Duodenal mucosa (tissue), 2 donors: ENCODE results near the gene EP400.
A peak's percentile ranks its signal among the peaks of the same experiment; 100 is the strongest.

Source experiments
- H3K27ac ChIP-seq: one replicate; pipeline ENCODE4 v1.7.0; 2013; ENCODE audit warnings: low read depth, low read length
- H3K27me3 ChIP-seq, 2 donors: one replicate each; pipeline ENCODE4 v1.7.0; 2013; ENCODE audit warnings: low read length in 2 of 2, control low read depth in 1 of 2; ENCODE audit not compliant: insufficient read depth in 2 of 2, control insufficient read depth in 1 of 2
- H3K36me3 ChIP-seq, 2 donors: one replicate each; pipeline ENCODE4 v1.7.0; 2013; ENCODE audit warnings: low read length in 2 of 2, control low read depth in 1 of 2; ENCODE audit not compliant: insufficient read depth in 2 of 2, control insufficient read depth in 1 of 2
- H3K4me1 ChIP-seq, 2 donors: one replicate each; pipeline ENCODE4 v1.7.0; 2013; ENCODE audit warnings: low read length in 2 of 2, control low read depth in 1 of 2; ENCODE audit not compliant: insufficient read depth in 2 of 2, control insufficient read depth in 1 of 2
- H3K4me3 ChIP-seq, 2 donors: one replicate each; pipeline ENCODE4 v1.7.0; 2013; ENCODE audit warnings: low read length in 2 of 2, low read depth in 1 of 2
- H3K9ac ChIP-seq, 2 donors: one replicate each; pipeline ENCODE4 v1.7.0; 2013; ENCODE audit warnings: low read length in 2 of 2, low read depth in 1 of 2
- H3K9me3 ChIP-seq, 2 donors: one replicate each; pipeline ENCODE4 v1.7.0; 2013; ENCODE audit warnings: low read length in 2 of 2, control low read depth in 1 of 2; ENCODE audit not compliant: control insufficient read depth in 1 of 2

The EP400 gene

DNA sequence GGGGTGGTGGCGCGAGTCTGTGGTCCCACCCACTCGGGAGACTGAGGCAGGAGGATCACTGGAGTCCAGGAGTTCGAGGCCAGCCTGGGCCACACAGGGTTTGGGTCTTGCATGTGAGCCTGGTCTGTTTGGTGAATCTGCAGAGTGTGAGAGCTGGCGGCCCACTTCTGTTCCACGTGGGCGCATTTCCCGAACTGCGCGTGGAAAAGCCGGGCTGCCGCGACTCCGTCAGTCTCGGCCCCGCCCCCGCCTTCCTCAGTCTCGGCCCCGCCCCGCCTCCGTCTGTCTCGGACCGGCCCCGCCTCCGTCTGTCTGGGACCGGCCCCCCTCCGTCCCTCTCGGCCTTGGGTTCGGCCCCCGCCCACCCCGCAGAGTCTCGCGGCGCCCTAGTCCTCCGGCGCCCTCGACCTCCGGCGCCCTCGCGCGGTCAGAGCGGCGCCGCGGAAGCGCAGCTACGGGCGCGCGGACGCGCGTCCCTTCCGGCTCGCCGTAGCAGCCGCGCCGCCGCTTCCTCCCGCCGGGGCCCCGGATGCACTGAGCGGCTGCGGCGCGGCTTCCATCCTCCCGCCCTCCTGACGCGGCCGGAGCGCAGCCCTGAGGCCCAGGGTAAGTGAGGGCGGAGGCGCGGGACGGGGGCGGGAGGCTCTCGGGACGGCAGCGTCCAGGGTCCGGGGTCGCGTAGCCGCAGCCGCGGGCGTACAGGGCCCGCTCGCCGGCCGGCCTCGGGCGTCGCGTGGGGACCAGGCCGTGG lies at the start of gene EP400:
Gene EP400 (plus strand): TSS at position 512 of the 751 bp plus-strand sequence. CDS start 10,678 bp downstream, outside the sequence.
- H3K36me3 ChIP-seq: peaks cover 3 to 5% of the 10 kb centered on the region in 2 donors
- H3K4me1 ChIP-seq: peaks cover 4 to 10% of the 10 kb centered on the region in 2 donors
- H3K27me3 ChIP-seq: no peaks in the 10 kb centered on the region
- H3K27ac ChIP-seq: peak within 1 kb of the TSS; percentile 6
- peak within 1 kb of the TSS; percentile 70 to 84 for H3K9ac ChIP-seq
- peak within 1 kb of the TSS; percentile 82 to 87 for H3K4me3 ChIP-seq
- H3K9me3 ChIP-seq: no peaks in the 10 kb centered on the region

DNA sequence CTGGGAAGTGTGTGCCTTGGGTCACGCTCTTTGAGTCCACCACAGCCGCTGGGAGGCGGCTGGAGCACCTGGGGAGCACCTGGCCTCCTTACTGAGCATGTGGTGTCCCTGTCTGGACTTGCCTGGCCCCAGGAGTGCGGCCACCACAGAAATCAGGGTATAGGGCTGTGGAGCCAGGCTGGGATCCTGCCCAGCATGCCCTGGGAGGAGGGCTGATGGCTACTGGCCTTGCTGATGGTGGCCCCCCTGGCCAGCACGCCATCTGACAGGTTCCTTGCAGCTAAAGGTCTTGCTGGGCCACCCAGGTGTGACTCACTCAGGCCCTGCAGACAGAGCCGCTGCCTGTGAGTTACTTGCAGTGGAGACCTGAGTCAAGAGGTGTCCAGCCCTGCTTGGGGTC lies 49.3 kb upstream of the EP400 start:
- Histone ChIP-seq H3K9ac (no peak overlapping the region), H3K9me3 (no peaks in the 10 kb centered on the region), H3K36me3 (peaks cover 5 to 8% of the 10 kb centered on the region in 2 donors), H3K4me3 (no peak overlapping the region), H3K27ac (no peak overlapping the region), H3K4me1 (peaks cover 8 to 14% of the 10 kb centered on the region in 2 donors), H3K27me3 (no peaks in the 10 kb centered on the region)

DNA sequence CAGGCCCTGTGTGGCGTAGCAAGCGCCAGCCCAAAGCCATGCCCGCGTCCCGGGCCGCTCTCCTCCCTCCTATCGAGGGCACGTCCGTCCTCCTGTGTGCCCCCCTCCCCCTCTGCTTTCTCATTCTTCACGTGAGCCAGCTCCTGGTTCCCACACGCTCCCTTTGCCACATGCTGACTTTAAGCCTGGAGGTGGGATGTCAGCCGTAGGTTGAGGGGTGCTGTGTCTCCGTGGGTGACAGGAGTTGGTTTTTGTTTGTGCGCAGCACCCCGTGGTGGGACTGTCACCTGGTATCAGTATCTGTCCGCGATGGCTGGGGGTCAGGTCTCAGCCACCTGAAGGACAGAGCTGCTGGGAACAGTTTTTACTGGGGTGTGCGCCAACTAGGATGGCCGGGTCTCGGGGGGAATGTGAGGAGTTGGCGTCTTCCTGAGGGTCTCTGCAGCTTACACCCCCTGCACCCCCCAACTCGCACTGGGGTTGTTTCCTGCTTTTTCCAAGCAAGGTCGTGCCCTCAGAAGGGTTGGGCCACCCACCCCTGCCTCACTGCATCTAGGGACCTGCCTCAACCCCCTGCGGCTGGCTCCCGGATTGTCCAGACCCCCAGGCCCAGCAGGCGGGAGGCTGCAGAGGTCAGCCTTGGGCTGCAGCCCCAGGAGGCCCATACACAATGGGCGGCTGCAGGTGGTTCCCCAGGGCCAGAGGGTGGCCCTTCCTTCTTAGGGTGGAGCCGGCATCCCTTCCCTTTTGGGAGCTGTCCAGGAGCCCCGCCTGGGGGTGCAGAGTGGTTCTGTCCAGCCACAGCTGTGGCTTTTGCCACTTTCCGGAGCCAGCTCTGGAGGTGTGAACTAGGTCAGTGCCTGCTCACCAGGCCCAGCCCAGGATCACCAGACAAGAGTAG lies 48.1 kb upstream of the EP400 start:
- peaks cover 4% of the 10 kb centered on the region in 2 donors for H3K4me1 ChIP-seq
- no peak overlapping the region for H3K27ac ChIP-seq
- no peak overlapping the region for H3K4me3 ChIP-seq
- peaks cover 5 to 8% of the 10 kb centered on the region in 2 donors for H3K36me3 ChIP-seq
- H3K9me3 ChIP-seq: no peaks in the 10 kb centered on the region
- H3K9ac ChIP-seq: no peak overlapping the region
- no peaks in the 10 kb centered on the region for H3K27me3 ChIP-seq

DNA sequence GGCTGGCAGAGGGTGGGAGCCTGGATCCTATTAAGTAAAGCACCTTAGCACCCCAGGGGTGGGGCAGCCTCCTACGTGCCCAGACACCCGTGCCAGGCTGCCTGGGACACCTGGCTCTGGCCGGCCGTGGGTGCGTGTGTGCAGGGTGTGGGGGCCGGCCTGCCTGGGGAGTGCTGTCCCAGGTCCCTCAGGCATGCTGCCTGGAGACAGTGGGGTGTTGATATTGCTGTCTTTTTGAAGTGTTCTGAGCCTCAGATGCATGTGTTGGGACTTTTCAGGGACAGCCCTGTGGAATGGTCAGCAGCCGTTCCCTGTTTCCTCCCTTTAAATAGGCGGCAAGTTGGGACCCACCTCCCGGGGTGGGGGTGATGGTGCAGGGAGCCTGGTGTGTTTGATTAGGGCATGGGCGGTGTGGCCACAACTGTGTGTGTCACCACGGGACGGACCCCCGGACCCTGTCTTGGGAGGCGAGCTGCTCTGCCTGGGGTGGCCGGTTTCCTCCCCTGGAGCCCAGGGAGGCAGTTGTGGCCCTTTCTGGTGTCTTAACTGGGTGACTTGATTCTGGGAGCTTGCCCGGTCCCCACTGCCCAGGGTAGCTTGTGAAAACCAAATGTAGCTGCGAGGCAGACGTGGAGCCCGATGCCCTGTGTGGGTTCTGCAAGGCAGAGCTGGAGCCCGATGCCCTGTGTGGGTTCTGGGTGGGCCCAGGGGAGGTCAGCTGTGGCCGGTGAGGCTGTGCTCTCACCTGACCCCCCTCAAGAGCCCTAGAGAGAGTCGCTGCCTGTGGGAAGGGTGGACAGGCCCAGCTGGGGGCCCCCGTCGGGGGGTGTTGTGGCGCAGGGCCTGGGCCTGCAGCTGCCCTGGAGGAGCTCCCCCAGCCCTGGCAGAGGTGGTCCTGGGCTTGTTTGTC lies 47.2 kb upstream of the EP400 start:
- Histone ChIP-seq H3K27ac (no peak overlapping the region), H3K9me3 (no peaks in the 10 kb centered on the region), H3K9ac (no peak overlapping the region), H3K36me3 (peaks cover 0 to 13% of the 10 kb centered on the region in 2 donors), H3K4me1 (no peaks in the 10 kb centered on the region), H3K4me3 (no peak overlapping the region), H3K27me3 (no peaks in the 10 kb centered on the region)

DNA sequence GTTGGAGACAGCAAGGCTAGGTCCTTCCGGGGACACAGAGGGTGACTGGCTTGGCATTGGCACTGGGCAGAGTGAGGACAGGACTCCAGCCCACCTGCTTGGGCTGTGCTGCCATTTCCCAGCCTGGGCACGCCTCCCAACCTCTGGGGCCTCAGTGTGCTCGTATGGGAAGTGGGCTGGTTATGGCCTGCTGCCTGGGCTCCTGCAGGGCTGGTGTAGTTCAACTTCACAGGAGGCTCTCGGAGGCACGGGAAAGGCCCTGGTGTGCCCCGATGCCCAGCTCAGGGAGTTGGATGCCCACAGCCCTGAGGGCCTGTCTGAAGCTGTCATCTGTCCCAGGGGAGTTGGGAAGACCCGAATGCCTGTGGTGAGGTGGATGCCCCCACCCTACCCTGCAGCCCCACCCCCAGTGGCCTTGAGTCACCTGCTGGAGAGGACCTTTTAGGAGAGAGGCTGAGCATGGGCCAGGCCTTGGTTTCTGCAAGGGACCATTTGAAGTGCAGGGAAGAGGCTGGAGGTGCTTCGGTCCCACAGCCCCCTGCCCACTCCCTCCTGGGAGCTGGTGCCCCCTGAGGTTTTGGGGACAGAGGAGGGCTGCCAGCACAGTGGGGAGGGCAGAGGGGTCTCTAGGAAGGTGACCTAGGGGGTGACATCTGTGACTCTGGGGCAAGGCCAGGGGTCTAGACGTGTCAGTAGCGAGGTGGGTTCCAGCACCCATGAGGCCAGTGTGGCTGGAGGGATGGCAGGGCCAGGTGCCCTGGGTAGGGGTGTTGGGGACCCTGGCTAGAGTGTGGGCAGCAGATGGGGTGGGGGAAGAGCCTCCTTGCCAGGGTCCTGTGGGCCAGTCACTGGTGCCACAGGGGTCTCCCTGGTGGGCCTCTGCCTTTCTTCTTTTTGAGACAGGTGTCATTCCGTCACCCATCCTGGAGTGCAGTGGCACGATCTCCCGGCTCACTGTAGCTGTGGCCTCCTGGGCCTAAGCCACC lies 46.2 kb upstream of the EP400 start:
- no peaks in the 10 kb centered on the region for H3K9me3 ChIP-seq
- H3K4me3 ChIP-seq: no peak overlapping the region
- H3K9ac ChIP-seq: no peak overlapping the region
- no peaks in the 10 kb centered on the region for H3K27me3 ChIP-seq
- H3K36me3 ChIP-seq: peaks cover 0 to 10% of the 10 kb centered on the region in 2 donors
- no peak overlapping the region for H3K27ac ChIP-seq
- no peaks in the 10 kb centered on the region for H3K4me1 ChIP-seq

DNA sequence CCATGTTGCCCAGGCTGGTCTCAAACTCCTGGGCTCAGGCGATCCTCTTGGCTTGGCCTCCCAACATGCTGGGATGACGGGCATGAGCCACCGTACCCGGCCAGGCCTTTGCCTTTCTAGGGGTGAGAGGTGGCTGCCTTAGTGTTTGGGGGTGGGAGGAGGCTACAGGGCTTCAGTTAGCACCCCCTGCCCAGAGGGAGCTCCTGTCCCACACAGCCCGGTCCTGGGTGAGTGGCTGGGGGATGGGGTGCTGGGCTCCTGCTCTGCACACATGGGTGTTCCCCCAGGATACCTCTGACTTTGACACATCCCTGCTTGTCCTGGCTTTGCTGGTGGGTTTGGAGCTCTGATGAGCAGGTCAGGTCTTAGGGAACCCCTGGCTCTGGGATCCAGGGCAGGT lies 45.4 kb upstream of the EP400 start:
- Histone ChIP-seq H3K27me3 (no peaks in the 10 kb centered on the region), H3K27ac (no peak overlapping the region), H3K36me3 (peaks cover 0 to 16% of the 10 kb centered on the region in 2 donors), H3K9me3 (no peaks in the 10 kb centered on the region), H3K4me3 (no peak overlapping the region), H3K4me1 (no peaks in the 10 kb centered on the region), H3K9ac (no peak overlapping the region)

DNA sequence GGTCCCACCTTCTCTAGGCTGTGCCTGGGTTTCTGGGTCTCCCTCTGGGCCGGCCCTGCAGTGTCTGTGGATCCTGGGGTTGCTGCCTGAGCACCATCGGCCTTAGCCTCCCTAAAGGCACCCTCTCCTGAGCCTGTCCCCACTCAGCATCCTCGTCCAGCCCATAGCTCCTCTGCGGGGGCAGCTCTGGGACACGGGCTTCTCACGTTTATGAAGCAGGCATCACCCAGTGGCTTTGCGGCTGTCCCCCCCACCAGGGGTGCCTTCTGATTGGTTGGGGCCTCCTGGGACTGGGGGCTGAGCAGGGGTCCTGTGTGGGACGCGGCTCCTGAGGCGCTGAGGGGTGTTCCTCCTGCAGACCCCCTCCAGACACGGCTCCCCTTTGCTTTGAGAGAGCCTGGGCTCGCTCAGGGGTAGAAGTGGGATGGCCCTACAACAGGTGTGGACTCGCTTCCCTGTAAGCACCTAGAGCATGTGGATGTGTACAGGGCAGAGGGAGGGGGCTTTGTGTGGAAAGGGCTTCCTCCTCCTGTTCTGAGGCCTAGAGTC lies 44.6 kb upstream of the EP400 start:
- H3K36me3 ChIP-seq: peaks cover under 1 to 22% of the 10 kb centered on the region in 2 donors
- H3K4me3 ChIP-seq: no peak overlapping the region
- no peaks in the 10 kb centered on the region for H3K4me1 ChIP-seq
- H3K27me3 ChIP-seq: no peaks in the 10 kb centered on the region
- no peaks in the 10 kb centered on the region for H3K9me3 ChIP-seq
- no peak overlapping the region for H3K9ac ChIP-seq
- no peak overlapping the region for H3K27ac ChIP-seq

DNA sequence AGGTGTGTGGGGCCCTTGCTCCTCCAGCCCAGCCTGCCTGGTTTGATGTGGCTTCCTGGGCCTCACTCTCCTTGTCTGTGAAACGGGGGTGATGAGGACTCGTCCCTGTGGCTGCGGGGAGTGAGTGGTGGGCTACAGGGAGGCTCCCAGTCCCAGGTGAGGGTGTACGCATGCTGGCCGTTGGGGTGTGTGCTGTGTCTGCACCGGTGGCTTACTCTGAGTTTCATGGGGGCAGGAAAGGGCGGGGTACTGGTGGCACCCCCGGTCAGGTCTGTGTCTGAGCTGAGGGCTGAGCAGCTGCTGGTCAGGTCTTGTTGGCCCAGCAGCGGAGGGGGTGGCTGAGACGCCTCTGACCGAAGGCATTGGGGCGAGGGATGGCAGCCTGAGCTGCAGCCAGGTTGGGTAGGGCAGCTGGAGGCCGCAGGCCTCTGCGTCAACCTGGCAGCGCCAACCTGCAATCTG lies 44.1 kb upstream of the EP400 start:
- H3K4me1 ChIP-seq: no peaks in the 10 kb centered on the region
- H3K9ac ChIP-seq: no peak overlapping the region
- no peaks in the 10 kb centered on the region for H3K27me3 ChIP-seq
- no peak overlapping the region for H3K27ac ChIP-seq
- H3K4me3 ChIP-seq: no peak overlapping the region
- H3K36me3 ChIP-seq: peaks cover 5 to 23% of the 10 kb centered on the region in 2 donors
- H3K9me3 ChIP-seq: no peaks in the 10 kb centered on the region
